ENCODE data around the gene WARS2. TPM values are rescaled to one million over a fixed set of nuclear protein-coding genes. Genes with fewer than 3 reads are reported as not detected.
A peak's percentile ranks its signal among the peaks of the same experiment; 100 is the strongest.

Gene WARS2
- total and polyA plus RNA-seq, 2 experiments from 2014 or later, result 6.2 to 19.3 TPM

DNA sequence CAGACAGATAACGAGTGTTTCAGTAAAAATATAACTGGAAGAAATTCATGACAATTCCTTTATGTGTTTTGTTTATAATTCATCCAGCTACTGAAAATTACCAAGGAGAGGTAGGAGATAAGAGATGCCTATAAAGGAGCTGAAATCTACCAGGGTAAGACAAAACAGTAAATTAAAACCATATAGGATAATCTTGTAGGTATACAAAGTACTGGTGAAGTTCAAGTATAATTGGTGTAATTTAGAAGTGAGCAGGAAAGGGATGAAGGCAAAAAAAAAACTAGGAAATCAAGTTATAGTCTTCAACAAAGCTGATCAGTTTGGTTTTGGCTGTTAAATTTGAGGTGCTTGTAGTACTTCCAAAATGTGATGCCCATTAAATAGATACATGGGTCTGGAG lies 1.2 kb upstream of the WARS2 start:
- no peak for TF ChIP-seq EZH2phosphoT487 (IDR thresholded peaks at IDR 0.05; ENCODE audit: low read depth, severe bottlenecking, unreplicated experiment)
- TF ChIP-seq, protein P1, sequence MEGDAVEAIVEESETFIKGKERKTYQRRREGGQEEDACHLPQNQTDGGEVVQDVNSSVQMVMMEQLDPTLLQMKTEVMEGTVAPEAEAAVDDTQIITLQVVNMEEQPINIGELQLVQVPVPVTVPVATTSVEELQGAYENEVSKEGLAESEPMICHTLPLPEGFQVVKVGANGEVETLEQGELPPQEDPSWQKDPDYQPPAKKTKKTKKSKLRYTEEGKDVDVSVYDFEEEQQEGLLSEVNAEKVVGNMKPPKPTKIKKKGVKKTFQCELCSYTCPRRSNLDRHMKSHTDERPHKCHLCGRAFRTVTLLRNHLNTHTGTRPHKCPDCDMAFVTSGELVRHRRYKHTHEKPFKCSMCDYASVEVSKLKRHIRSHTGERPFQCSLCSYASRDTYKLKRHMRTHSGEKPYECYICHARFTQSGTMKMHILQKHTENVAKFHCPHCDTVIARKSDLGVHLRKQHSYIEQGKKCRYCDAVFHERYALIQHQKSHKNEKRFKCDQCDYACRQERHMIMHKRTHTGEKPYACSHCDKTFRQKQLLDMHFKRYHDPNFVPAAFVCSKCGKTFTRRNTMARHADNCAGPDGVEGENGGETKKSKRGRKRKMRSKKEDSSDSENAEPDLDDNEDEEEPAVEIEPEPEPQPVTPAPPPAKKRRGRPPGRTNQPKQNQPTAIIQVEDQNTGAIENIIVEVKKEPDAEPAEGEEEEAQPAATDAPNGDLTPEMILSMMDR (IDR thresholded peaks at IDR 0.05; ENCODE audit: poor library complexity), result no peak
- TF ChIP-seq EZH2 (IDR thresholded peaks at IDR 0.05; ENCODE audit: borderline replicate concordance), result no peak
- peak overlapping the region; percentile 35 for H3K4me3 ChIP-seq
- peaks cover 14% of the 10 kb centered on the region for H3K4me1 ChIP-seq (ENCODE audit: insufficient read depth)
- H3K9me3 ChIP-seq (ENCODE audit: low read depth), result no peaks in the 10 kb centered on the region
- H3K36me3 ChIP-seq (replicated peaks; ENCODE audit: insufficient read depth, low read depth), result no peaks in the 10 kb centered on the region
- H3K27ac ChIP-seq, result peak overlapping the region; percentile 98
- H3K79me2 ChIP-seq, result peaks cover 34% of the 10 kb centered on the region
- H2AFZ ChIP-seq, result no peak overlapping the region
- H3K9me2 ChIP-seq (replicated peaks; ENCODE audit: insufficient read depth), result no peaks in the 10 kb centered on the region
- peak overlapping the region; percentile 79 for H3K4me2 ChIP-seq
- no peaks in the 10 kb centered on the region for H4K20me1 ChIP-seq (ENCODE audit: insufficient read depth, poor library complexity, severe bottlenecking)
- no peak for DNase-seq (ENCODE audit: low spot score)
- WGBS (ENCODE audit: low lambda C conversion rate, missing lambda C conversion rate), result 100% methylated on average over 1 of the region's 1 CpG
- H3K27me3 ChIP-seq, result no peaks in the 10 kb centered on the region

DNA sequence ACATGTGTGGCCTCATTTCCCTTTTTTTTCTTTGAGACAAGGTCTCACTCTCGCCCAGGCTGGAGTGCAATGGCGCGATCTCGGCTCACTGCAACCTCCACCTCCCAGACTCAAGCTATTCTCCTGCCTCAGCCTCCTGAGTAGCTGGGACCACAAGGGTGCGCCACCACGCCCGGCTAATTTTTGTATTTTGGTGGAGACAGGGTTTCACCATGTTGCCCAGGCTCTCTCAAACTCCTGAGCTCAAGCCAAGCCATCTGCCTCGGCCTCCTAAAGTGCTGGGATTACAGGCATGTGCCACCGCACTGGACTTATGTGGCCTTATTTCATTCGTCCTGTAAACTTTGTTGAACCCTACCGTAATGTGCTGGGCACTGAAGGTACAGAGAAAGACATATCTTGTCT lies 569 bp upstream of the WARS2 start:
- Histone ChIP-seq H3K4me1 (ENCODE audit: insufficient read depth) (peaks cover 14% of the 10 kb centered on the region), H3K79me2 (peaks cover 41% of the 10 kb centered on the region), H3K27me3 (no peaks in the 10 kb centered on the region), H3K9me2 (replicated peaks; ENCODE audit: insufficient read depth) (no peaks in the 10 kb centered on the region), H3K9me3 (ENCODE audit: low read depth) (no peaks in the 10 kb centered on the region), H3K36me3 (replicated peaks; ENCODE audit: insufficient read depth, low read depth) (no peaks in the 10 kb centered on the region), H3K4me3 (peak overlapping the region; percentile 35), H3K27ac (peak overlapping the region; percentile 98), H3K4me2 (peak overlapping the region; percentile 79), H2AFZ (peak overlapping the region; percentile 64), H4K20me1 (ENCODE audit: insufficient read depth, poor library complexity, severe bottlenecking) (no peaks in the 10 kb centered on the region)
- DNase-seq (ENCODE audit: low spot score), result peak; percentile 8
- 67% methylated on average over 11 of the region's 11 CpGs for WGBS (ENCODE audit: low lambda C conversion rate, missing lambda C conversion rate)
- TF ChIP-seq EZH2 (IDR thresholded peaks at IDR 0.05; ENCODE audit: borderline replicate concordance), result no peak
- TF ChIP-seq, protein P1 (IDR thresholded peaks at IDR 0.05; ENCODE audit: poor library complexity), result peak; percentile 35

- H3K4me3 ChIP-seq, result peak overlapping the region; percentile 51
- peaks cover 48% of the 10 kb centered on the region for H3K79me2 ChIP-seq
- H3K4me2 ChIP-seq, result peak overlapping the region; percentile 81
- H3K9me2 ChIP-seq (replicated peaks; ENCODE audit: insufficient read depth), result no peaks in the 10 kb centered on the region
- peak overlapping the region; percentile 49 for H2AFZ ChIP-seq
- no peaks in the 10 kb centered on the region for H4K20me1 ChIP-seq (ENCODE audit: insufficient read depth, poor library complexity, severe bottlenecking)
- no peaks in the 10 kb centered on the region for H3K27me3 ChIP-seq
- H3K9me3 ChIP-seq (ENCODE audit: low read depth), result no peaks in the 10 kb centered on the region
- TF ChIP-seq, protein P1 (IDR thresholded peaks at IDR 0.05; ENCODE audit: poor library complexity), result peak; percentile 9
- no peak for TF ChIP-seq EZH2 (IDR thresholded peaks at IDR 0.05; ENCODE audit: borderline replicate concordance)
- H3K4me1 ChIP-seq (ENCODE audit: insufficient read depth), result peaks cover 14% of the 10 kb centered on the region
- no peaks in the 10 kb centered on the region for H3K36me3 ChIP-seq (replicated peaks; ENCODE audit: insufficient read depth, low read depth)
- WGBS (ENCODE audit: low lambda C conversion rate, missing lambda C conversion rate), result 4% methylated on average over 10 of the region's 10 CpGs
- H3K27ac ChIP-seq, result peak overlapping the region; percentile 98
- DNase-seq (ENCODE audit: low spot score), result no peak
Measured at GRCh38 chr1:119139857-119140176, 636 bp downstream of the WARS2 start.

DNA sequence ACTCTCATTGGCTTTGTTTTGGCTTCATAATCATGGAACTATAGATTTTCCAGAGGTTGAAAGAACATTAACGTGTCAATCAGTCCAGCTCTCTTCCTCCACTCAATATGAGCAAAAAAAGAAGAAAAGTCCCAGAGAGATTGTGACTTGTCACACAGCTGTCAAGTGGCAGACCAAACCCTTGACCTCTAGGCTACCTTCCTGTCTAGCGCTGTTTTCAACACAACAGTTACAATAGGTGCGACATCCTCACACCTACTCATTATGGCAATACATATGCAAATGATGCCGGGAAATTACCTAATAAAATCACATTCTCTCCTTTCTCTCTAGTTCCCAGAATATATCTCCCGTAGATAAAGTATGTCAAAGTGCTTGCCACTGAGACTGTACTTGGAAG lies 1.1 kb downstream of the WARS2 start:
- peak; percentile 8 for DNase-seq (ENCODE audit: low spot score)
- Histone ChIP-seq H3K27ac (peak overlapping the region; percentile 98), H3K79me2 (peaks cover 49% of the 10 kb centered on the region), H3K4me3 (peak overlapping the region; percentile 51), H3K4me2 (peak overlapping the region; percentile 81), H3K4me1 (ENCODE audit: insufficient read depth) (peaks cover 14% of the 10 kb centered on the region), H3K9me2 (replicated peaks; ENCODE audit: insufficient read depth) (no peaks in the 10 kb centered on the region), H3K36me3 (replicated peaks; ENCODE audit: insufficient read depth, low read depth) (no peaks in the 10 kb centered on the region), H3K27me3 (no peaks in the 10 kb centered on the region), H4K20me1 (ENCODE audit: insufficient read depth, poor library complexity, severe bottlenecking) (no peaks in the 10 kb centered on the region), H3K9me3 (ENCODE audit: low read depth) (no peaks in the 10 kb centered on the region), H2AFZ (peak overlapping the region; percentile 49)
- 24% methylated on average over 5 of the region's 5 CpGs for WGBS (ENCODE audit: low lambda C conversion rate, missing lambda C conversion rate)
- TF ChIP-seq EZH2 (IDR thresholded peaks at IDR 0.05; ENCODE audit: borderline replicate concordance), result no peak
- TF ChIP-seq, protein P1 (IDR thresholded peaks at IDR 0.05; ENCODE audit: poor library complexity), result no peak
- no peak for TF ChIP-seq EZH2phosphoT487 (IDR thresholded peaks at IDR 0.05; ENCODE audit: low read depth, severe bottlenecking, unreplicated experiment)

Measured in hepatocyte (in vitro differentiated cells).